GM21447 (cell line): Measurements from ENCODE around the gene MVB12B.

Experiments
- ATAC-seq: cut with Tn5 transposase; IDR thresholded peaks from one replicate; pipeline ENCODE4 v1.9.1; 2021; ENCODE audit not compliant: unreplicated experiment

MVB12B gene

GRCh38 chr9:126500600-126501382 lies 174.2 kb downstream of the MVB12B start:
- no peak for ATAC-seq

DNA sequence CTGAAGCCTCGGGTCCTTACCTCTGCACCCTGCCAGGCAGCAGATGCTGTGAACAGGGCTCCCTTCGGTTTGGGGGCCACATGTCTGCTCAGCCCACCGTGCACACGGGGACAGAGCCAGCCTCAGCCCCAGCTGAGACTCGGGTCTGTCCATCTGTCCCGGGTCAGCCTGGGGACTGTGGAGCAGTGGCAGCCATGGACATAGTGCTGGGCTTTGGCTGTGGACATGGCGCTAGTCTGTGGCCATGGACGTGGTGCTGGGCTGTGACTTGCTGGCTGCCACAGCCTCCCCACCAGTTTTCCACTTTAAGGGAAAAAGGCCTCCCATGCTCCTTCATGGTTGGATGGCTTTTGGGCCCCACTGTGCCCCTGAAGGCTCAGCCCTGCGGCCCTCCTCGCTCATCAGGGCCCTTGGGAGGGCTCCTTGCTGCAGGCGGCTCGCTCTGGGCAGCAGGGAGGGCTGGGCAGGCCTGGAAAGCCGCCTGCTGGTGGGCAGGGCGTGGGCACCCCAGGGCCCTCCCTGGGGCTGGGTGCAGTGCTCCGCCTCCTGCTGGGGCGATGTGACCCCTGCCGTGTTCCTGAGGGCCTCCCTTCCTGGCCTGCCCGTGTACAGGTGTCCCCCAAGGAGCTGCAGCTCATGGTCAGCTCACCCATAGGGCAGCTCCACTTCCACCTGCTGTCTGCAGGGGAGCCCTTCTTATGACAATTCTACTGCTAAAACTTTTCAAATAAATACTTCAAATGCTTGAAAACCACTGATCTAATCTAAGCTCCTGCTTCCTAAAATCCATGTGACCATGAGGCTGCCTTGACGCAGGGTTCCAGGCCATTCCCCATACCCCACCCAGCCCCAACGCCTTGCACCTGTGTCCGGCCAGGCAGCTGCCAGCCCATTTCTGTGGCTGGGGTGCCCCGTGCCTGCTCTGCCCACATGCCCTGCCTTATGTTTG lies 175.0 kb downstream of the MVB12B start:
- no peak for ATAC-seq

DNA sequence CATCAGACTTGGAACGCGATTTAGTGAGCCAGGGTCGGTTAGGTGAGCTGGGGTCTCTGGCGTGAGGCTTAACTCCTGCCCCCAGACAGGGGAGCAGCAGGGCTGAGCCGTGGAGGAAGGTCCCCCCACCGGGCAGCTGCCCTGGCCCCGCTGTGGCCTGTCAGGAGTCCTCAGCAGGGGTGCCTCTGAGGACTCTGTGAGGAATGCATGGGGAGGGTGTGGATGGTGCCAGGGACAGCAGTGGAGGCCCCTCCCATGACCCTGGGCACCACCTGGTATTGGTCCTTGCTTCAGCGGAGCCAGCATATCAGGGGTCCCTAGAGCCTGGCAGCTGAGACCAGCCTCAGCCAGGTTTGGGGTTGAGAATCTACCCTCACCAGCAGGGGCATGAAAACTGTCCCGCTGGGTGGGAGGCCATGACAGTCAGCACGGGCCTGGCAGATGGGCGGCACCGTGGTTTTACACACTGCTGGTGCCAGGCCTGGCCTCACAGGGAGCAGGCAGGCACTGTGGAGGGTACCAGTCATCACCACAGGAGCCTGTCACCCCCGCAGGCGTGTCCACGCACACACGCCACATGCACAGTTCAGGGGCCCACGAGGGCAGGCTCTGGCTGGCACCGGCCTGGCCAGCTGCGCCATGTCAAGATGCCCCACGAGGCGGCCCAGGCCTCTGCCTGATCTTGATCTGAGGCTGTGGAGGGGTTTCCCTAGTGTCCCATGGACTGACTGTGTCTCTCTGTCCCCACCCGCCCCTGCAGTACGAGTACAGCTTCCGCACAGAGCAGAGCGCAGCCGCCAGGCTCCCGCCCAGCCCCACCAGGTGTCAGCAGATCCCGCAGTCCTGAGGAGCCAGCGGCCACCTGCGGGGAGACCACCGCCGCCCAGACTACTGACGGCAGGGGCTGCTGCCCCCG lies 176.0 kb downstream of the MVB12B start:
- no peak for ATAC-seq

DNA sequence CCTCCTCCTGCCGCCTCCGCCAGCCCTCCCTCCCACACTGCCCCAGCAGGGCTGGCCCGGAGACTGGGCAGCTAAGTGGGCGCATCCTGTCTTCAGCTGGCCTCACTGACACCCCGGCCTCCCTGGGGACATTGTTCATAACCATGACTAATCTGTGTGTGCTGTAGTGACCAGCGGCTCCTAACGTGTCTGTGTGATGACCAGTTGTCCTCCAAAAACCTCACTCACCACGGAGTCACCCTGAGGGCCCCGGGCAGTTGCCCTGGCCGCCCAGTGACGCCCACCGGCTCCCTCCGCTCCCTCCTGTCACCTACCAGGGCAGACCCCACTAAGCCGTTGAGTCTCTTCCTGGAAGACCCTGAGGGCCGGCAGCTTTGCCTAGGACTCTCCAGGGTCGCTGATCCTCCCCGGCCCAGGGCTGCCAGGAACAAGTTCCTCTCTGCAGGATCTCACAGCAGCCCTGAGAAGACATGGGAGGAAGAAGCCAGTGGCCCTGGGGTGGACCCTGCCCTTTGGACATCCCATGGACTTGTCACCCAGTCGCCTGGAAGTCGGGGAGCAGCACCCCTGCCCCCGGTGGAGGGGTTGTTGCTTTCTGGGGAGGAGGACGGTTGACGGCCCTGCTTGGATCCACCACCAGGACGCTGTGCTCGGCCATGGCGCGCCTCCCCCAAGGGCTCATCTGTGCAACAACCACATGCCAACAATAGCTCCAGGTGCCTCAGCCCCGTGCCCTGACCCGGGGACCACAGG lies 176.9 kb downstream of the MVB12B start:
- ATAC-seq, result no peak

DNA sequence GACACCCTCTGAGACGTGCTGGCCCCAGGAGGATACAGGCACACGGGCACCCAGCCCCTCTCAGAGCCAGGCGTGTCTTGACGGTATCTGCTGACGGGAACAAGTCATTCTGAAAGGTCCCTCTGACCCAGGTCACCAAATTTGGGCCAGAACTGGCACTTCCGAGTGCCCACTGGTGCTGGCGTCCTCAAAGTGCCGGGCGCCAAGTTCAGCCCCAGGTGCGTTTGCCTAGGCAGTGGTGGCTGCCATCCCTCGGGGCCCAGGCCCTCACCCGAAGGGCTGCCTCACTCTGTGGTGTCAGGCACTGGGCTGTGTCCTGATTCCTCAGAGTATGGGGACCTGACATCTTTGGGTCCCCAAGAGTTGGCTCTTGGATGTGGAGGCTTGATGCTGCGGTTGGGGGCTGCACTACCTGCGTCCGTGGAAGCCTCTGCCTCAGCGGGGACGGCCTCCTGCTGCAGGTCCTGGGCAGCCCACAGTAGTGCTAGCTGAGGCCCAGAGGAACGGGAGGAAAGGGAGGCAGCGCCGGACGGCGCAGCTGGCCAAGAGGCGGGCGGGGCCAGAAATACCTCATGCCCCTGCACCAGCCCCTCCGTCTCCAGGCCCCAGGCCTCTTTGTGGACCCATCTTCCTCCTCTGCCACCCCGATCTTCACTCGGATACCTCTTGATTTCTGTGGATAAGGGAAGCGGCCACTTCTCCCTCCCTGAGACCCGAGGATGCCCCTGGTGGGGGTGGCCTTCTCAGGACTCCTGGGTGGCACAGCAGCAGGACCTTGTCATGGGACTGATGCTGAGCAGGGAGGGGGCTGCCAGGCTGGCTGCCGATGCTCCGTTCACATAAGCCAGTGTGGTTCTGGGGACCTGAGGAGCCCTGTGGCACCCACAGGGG lies 177.7 kb downstream of the MVB12B start:
- ATAC-seq, result no peak

DNA sequence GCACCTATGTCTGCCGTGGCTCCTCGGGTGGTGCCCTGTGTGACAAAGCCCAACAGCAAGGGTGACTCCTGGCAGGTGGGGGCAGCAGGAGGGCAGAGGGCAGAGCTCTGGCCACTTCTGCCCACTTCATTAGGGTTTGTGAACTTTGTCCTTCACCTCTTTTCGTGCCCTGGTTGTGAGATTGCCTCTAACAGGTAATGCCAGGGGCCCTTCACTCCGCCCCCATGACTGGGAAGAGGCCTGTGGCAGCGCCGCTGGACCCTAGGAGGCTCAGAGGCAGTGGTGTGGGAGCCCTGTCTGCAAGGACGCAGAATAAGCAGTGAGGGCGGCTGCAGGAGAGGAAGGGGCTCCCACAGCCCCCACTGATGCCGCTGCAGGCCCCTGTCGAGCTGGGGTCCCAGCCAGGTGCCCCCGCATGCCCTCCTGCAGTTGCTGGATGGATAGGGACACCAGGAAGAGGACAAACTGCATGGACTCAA lies 178.4 kb downstream of the MVB12B start:
- ATAC-seq, result no peak

DNA sequence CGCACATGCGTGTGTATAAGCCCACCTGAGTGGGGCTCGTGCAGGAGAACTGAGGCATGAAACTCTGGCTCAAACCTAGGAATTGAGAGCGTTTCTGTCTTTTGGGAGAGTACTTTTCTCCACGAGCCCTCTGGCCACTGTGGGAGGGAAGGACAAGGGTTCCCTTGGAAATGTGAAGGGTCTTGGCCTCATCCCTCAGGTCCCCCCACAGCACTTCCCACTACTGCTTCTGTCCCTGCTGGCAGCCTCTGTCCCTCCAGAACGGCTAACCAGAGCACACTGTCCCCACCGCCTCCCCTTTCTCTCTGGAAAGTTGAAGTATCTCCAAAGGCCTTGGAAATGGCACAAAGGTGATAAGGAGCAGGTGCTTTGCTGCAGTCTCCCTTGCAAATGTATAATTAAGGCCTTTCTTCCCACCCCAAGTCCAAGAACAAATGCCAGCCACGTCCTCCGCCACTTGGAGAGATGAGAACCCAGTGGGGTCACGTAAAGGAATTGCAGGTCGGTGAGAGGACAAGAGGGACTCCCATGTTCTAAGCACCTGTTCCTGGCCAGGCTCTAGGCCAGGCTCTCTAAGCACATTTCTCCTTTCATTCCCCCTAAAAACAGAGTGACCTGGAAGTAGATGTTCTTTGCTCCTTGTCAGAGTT lies 179.2 kb downstream of the MVB12B start:
- ATAC-seq, result no peak

DNA sequence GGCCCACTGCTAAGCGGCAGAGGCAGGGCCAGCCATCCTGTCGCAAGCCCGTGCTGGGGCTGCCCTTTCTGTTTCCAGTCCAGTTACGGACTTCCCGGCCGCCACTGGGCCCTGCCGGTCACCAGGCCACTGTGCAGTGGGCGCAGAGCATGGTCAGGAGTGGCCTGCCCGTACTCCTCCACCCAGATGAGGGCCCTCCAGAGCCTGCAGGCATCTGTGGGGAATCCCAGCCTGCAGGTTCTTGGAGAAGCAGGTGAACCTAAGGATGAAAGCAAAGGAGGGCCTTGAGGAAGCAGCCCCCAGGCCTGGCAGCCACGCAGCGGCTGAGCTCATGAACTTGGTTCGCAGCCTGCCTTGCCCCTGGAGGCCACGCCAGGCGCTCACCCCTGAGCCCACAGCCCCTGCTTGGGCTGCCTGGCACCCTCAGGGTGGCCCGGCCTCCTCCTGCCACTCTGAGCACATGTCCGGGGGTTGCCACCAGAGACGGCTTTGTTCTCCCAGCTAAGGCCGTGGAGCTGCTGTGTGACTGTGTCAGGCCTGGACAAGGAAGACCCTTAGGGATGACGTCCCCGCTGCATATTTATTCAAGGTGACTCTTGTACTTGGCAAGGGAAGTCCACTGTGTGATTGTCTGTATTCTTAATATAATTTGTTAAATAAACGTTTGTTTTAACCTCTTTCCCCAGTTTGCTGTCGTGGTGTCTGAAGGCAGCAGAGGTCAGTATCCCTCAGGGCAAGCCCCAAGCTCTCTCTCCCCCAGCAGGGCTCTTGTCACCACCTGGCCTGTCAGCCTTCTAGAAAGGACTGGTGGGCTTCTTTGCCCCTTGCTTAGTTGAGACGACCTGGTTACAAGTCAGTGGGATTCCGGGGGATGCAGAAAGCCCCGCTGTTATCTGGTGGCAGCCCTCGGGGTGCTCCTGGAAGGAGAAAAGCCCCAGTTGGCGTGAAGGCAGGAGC lies 180.0 kb downstream of the MVB12B start:
- no peak for ATAC-seq

- ATAC-seq, result no peak
Observed at GRCh38 chr9:126507318-126508109, 180.9 kb downstream of the MVB12B start.

DNA sequence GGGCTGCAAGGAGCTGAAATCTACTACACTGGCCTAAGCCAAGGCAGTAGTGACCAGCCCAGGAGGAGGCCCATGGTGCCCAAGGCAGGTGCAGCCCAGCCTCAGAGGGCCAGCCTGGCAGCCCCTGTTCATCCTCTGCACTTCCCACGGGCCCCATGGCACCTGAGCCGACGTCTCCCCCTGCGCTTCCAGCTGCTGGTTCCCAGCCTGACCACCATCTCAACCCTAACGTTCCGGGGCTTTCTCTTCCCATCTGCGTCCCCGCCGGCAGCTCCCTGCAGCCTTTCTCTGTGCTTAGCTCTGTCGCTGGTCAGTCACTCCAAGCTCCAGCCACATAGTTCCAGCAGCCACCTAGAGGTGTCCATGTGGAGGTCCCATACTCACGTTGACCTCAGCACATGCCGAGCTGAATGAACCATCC lies 181.6 kb downstream of the MVB12B start:
- no peak for ATAC-seq

GRCh38 chr9:126508928-126509327 lies 182.3 kb downstream of the MVB12B start:
- ATAC-seq, result no peak

DNA sequence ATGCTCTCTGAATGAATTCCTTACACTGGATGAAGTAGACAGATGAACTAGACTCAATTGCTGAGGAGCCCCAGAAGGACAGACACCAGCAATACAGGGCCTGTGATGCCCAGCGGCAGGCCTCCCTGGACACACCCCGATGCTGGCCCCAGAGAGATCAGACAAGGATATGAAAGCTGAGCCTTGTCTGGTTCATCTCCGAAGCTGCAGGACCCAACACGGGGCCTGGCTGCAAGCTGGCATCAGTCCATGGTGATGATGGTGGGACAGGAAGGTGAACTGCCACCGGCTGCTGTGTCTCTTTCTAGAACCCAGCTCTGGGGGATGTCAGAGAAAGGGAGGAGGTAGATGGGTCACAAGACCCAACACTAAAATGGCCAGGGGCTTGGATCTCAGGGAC lies 183.1 kb downstream of the MVB12B start:
- no peak for ATAC-seq

DNA sequence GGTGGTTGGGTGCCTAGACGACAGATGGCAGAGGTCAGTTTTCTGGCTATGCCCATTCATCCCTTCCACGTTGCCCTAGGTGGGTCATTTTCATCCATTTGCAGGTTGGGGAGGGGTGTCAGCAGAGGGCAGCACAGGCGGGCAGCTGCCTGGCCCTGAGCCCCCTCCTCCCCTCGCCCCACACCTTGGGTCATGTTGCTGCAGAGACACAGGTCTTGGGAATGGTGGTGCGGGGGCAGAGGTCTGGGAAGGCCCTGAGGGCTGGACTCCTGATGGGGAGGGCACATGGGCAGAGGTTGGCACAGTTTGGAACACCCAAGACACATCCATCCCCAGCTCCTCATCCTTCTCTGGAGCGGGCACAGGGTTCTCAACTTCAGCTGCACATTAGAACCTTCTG lies 183.9 kb downstream of the MVB12B start:
- ATAC-seq, result no peak

- ATAC-seq, result no peak
Observed at GRCh38 chr9:126511411-126511810, 184.8 kb downstream of the MVB12B start.

GRCh38 chr9:126513159-126514036 lies 186.8 kb downstream of the MVB12B start:
- no peak for ATAC-seq
